HG02884 (cell line): ENCODE measurements around the gene IL12RB1.
"Not testable (repeated sequence)": the region's sequence is repeated elsewhere in the genome, so short reads cannot be mapped to it uniquely, and the experiment has no call there.

Experiments
- ATAC-seq: cut with Tn5 transposase; IDR thresholded peaks from one replicate; pipeline ENCODE4 v1.9.1; 2021; ENCODE audit warnings: mild to moderate bottlenecking, moderate library complexity; ENCODE audit not compliant: unreplicated experiment

IL12RB1 gene

DNA sequence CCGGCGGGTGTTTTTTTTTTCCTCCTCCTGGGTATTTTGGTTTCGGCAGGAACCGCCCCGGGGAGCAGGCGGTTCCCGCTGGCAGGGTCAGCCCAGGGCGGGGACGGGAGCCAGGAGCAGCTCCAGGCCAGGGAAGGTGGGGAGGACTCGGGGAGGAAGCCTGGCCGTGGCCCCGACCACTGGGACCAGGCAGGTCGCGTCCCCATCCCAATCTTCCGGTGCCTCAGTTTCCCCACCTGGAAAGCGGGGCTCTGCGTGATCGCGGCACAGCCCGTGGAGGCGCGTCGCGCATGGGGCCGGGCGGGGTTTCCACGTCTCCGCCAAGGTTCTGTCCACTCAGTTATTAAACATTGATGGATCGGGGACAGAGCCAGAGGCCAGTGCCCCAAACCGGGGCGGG lies 34.8 kb downstream of the IL12RB1 start:
- no peak for ATAC-seq

DNA sequence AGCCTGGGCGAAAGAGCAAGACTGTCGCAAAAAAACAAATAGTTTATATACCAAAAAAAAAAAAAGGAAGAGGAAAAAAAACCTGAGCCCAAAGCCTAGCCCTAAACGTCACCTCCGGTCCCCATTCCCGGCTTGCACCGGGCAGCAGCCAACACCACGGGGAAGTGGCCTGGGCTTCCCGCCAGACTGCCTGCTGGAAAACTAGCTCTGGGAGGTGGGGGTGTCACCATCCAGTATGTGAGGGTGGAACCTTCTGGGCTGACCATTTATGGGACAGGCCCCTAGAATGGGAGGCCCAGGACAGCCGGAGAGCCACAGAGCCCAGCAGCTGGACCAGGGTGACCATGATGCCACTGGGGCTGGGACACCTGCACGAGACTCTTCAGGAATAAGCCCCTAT lies 37.3 kb downstream of the IL12RB1 start:
- ATAC-seq, result no peak

DNA sequence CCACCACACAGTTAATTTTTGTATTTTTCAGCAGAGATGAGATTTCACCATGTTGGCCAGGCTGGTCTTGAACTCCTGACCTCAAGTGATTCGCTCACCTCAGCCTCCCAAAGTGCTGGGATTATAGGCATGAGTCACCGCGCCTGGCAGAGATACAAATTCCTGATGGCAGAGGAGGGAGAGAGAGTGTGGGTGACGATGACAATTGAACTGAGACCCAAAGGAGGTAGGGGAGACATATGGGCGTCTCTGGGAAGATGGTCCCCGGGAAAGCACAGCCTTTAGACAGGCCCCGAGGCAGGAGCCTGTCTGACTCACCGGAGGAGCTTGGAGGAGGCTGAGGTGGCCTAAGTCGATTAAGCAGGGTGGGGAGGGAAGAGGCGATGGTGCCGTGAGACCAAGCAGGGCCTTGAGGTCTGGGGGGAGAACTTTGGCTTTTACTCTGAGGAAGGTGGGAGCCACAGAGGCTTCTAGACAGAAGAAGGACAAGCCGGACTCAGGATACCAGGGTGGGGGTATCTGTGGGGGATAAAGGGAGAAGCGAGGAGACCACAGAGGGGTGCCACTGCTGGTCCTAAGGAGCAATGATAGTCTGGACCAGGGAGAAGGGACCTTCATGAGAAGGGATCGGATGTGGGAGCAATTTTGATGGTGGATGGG lies 40.5 kb downstream of the IL12RB1 start:
- ATAC-seq, result no peak

DNA sequence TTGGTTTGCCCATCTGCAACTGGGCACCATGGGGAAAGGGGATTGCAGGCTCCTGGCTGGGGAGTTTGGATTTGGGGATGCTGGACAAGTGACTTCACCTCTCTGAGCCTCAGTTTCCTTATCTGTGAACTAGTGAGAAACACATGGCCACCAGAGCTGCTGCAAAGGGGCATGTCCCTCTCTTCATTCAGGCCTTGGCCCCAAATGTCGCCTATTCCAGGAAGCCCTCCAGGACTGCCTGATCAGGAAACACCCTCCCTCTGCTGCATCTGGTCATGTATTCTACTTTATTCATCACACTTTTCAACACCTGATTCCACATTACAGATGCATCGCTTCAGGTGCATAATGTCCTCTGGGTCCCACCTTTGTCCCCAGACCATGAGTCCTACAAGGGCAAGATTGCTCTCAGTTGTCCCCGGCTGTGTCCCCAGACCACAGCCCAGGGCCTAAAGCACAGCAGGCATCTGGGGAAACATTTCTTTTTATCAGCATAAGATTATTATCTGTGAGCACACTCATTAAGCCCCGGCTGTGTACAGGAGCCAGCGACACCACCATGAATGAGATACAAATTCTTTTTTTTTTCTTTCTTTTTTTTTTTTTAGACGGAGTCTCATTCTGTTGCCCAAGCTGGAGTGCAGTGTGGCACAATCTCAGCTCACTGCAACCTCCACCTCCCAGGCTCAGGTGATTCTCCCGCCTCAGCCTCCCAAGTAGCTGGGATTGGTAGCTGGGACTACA lies 41.3 kb downstream of the IL12RB1 start:
- no peak for ATAC-seq

DNA sequence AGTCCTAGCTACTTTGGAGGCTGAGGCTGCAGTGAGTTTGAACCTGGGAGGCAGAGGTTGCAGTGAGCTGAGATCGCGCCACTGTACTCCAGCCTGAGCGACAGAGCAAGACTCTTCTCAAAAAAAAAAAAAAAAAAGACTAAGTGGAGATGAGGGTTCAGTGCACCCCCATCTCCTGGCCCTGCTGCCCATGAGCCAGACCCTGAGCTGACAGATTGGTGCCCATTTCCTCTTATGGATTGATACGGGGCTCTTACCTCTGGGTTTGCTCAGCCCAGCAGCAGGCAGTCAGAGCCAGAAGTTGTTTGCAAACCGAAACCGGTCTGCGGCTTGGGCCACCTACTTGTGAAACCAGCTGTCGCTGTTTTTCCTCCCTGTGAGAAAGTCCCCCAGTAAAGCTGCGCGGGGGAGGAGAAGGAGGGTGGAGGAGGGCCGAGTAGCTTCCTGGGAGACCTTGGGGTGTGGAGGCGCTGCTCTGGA lies 41.9 kb downstream of the IL12RB1 start:
- peak; percentile 82 for ATAC-seq

DNA sequence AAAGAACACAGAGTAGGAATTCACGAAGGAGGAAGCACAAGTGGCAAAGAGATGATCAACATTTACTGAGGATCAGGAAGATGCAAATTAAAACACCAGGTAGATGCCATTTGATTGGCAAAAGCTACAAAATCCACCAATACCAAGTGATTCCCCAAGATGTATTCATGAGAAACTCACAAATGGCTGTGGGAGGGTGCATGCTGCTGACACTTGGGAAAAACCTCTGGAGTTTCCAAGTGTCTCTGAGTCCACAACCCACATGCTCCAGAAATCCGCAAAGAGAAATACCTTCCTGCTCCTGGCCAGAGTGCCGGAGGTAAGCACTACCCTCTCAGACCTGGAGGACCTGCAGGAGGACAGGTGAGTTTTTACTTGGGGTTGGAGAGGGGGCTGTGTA lies 43.1 kb downstream of the IL12RB1 start:
- no peak for ATAC-seq

DNA sequence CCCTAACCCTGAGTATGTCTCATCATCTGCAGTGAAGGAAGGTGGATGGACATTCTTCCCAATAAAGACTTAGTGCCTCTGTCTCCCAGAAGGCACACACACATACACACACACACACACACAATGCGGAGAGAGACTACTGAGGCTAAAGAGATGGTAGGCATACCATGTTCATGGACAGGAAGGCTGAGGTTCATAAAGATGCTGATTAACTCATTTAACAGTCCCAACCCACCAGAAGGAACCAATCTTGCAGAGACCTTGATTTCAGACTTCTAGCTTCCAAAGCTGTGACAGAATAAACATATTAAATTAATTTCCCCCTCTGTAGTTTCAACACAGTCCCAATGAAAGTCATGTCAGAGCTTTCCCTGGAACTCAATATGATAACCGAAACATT lies 45.7 kb downstream of the IL12RB1 start:
- ATAC-seq, result no peak

DNA sequence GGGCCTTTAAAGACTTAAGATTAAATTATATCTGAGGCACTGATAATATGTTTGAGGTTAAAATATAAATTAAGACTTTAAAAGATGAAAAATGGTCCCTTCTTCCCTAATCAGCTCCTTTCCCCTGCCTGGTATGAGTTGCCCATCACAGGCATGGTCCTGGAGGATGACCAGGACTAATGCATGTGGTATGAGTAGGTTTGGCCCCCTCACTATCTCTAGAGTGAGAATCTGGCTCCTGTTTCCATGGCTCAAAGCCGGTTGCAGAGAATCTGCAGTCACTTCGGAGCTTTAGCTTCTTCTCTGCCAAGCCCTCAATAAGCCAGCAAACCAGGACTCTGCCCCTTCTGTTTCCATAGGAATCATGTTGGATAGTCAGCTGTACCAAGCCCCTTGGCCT lies 54.6 kb downstream of the IL12RB1 start:
- ATAC-seq, result not testable (repeated sequence)

DNA sequence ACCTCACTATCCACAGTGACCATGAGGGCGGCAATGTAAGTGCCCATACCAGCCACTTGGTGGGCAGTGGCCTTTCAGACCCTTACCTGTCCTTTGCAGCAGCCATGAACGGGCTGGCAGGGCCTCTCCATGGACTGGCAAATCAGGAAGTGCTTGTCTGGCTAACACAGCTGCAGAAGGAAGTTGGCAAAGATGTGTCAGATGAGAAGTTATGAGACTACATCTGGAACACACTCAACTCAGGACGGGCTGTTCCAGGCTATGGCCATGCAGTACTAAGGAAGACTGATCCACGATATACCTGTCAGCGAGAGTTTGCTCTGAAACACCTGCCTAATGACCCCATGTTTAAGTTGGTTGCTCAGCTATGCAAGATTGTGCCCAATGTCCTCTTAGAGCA lies 55.3 kb downstream of the IL12RB1 start:
- ATAC-seq, result not testable (repeated sequence)

DNA sequence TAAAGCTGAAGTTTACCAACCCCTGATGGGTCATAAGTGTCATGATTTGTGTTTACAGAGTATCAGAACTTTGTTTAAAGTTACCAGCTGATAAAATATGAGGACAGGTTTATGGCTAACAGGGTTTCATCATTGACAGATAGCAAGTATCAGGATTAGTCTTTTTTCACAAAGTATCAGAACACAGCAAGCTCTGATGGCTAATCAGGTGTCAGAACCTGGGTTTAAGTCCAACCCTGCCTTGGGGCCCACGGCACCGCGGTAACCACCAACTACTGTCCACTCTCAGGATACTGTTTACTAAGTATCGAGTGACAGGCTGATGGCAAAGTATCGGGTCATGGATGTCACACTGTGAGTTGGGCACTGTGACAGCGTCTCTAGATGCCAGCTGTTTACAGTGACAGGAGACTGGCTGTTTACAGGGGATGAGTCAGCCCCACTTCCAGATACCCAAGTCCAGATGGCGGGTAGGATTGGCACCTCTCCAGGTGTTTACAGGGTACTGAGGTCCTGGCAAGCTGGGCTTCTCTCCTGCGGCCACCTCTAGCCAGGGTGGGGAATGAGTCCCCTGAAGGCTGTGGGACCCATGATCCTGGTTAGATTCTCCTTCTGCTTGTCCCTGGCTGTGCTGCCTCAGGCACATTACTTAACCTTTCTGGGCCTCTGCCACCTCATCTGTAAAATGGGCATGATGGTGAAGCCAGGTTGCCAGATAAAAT lies 57.0 kb downstream of the IL12RB1 start:
- ATAC-seq, result no peak

DNA sequence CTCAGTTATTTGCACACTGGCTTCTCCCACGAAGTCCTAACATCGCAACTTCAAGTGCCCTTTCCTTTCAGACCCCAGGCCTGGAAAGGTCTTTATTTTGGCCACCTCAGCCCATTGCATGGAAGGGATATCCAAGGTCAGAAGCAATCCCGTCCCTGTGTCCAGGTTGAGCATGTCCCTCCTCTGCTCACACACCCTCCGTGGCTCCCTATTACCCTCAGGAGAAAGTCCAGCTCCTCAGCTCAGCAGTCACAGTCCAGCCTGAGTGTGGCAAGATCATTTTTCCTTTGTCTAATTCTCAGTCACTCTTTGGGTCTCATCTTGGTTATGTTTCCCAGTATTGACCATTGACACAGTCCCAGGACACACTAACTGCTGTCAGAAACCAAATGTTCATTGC lies 59.6 kb downstream of the IL12RB1 start:
- ATAC-seq, result no peak

DNA sequence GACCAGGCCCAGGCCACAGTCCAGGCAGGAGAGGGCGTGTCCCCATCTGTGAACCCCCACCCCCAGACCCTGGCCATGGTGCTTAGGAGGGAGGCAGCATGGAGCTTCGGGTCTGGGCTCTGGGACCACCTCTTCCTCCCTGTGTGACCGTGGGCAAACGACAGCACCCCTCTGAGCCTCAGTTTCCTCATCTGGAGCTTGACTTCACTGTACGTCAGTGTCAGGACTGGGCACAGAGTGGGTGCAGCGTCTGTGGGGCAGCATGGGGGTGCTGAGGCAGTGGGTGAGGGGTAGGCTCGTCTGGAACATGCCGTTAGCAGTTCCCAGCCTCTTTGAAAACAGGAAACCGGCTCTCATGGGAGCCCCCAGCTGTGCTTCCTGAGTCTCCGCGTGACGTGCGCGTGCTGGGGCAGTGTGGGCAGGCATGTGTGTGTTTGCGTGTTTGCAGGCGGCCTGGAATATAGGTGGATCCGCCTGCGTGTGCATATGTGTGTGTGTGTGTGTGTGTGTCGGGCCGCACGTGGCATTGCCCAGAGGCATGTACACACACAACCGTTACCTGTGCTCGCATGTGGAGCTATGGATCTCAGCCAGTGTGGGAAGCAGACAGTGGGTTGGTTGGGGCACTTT lies 63.0 kb downstream of the IL12RB1 start:
- ATAC-seq, result no peak

DNA sequence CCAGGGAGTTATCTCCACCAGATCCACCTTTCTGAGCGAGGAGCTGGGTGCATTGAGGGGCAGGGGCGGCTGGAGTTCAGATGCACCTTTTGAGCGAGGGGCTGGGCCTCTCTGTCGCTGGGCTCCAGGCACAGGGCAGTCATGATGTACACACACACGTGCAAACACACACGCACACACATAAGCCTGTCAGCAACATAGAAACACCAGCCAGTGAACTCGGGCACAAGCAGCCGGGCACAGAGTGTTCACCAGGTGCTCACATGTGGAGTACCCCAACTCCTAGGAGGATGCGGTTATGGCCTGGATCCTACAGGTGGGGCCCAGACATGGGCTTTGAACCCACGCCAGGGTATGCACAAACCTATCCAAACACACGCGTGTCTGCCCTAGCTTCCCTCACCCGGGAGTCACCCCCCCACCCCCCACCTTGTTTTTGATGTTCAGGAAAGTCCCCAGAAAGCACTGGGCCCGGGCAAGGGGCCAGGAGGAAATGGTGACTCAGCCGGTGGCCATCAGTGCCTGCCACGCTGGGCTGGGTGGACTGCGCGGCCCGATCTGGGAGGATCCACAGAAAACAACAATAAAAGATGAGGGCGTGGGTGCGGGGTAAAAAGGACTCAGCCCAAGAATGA lies 65.5 kb downstream of the IL12RB1 start:
- no peak for ATAC-seq

DNA sequence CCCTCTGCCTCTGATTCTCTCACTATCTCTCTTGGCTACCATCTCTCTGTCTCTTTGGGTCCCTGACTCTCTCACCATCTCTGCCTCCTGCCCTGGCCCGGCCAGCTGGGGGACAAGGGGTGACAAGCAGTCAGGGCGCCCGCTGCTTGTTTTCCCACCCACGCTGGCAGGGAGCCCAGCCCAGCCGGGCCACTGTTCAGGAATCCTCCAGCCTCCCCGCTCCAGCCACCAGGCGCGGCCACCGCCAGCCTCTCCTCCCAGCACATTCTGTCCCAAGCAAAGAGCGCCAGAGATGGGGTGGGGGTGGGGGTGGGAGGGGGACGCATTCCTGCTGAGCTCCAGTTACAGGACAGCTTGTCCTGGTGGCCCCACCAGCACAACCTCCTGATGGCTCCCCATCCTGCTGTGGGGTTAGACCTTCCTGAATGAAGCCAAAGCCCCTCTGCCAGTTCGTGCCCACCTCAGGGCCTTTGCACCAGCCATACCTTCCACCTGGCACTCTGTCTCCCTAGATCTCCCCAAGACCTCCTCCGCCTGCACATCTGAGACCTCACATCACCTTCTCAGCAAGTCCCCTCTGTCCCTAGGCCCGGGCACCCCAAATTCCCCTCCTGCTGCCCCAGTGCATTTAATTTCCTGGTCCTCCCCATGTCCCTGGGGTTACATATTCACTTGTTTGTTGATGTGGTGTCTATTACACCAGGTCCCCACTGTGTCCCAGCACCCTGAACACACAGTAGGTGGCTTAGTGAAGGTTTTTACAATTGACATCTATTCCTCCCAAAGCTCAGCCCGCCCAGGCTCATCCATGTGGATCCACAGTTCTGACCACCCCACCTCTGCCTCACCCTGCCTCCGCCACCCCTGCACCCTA lies 66.3 kb downstream of the IL12RB1 start:
- no peak for ATAC-seq

DNA sequence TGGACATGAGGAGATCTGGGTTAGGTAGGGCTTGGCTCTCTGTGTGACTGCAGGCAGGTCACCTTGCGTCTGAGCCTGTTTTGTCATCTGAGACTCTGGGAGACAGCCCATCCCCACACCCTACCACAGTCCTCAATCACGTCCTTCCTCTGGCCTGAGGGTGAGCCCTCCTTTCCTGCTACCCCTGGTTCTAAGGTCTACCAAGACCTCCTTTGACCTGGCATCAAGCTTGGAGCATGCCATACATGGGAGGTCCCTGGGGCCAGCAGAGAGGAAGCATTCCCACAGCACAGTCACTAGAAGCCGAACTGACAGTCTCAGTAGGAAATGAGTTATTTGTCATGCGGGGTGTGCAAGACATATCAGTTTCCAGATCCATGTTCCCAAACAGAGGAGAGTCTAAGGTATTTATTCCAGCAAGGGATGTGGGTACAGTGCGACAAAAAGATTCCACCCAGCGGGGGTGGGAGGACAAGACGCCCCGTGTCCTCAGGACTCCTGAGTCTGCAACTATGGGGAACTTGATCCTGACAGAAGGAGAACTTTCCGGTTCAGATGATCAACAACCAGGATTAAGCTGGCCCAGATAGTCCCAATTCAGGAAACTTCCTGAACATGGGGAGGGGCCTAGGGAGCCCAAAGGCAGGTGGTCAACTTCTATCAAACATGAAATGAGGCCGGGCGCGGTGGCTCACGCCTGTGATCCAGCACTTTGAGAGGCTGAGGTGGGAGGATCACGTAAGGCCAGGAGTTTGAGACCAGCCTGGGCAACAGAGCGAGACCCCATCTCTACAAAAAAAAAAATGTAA lies 69.3 kb downstream of the IL12RB1 start:
- no peak for ATAC-seq

DNA sequence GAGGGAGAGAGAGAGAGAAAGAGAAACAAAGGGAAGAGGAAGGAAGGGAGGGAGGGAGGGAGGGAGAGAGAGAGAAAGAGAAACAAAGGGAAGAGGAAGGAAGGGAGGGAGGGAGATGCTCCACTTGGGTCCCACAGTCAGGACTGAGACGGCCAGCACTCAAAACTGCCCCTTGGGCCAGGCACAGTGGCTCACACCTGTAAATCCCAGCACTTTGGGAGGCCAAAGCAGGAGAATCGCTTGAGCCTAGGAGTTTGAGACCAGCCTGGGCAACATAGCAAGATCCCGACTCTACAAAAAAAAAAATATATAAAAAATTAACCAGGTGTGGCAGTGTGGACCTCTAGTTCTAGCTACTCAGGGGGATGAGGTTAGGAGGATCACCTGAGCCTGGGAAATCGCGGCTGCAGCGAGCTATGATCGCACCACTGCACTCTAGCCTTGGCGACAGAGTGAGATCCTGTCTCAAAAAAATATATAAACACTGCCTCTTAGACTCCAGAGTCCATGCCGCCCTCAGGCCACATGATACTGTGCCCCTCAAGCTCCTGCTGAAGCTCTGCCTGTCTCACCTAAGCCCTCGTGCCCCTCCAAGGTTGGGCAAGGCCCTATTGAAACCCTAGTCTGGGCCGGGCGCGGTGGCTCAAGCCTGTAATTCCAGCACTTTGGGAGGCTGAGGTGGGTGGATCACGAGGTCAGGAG lies 70.4 kb downstream of the IL12RB1 start:
- ATAC-seq, result no peak

DNA sequence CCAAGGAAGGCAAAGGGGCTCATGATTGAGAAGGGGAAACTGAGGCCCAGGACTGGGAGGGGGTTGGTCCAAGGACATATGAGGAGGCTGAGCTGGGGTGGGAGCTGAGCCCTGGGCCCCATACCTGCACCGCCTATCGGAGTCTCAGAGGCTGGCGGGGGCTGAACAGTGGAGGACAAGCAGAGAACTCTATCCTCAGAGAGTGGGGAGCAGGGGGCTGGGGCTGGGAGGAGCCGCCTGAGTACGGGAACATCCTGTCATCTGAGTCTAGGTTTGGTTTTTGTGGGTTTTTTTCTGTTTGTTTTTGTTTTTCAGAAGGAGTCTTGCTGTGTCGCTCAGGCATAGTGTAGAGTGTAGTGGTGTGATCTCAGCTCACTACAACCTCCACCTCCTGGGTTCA lies 72.5 kb downstream of the IL12RB1 start:
- no peak for ATAC-seq
